HG03460 (cell line): ENCODE data around the gene ZFR2.
"Not testable (repeated sequence)": the region's sequence is repeated elsewhere in the genome, so short reads cannot be mapped to it uniquely, and the experiment has no call there.

Source experiments
- ATAC-seq: cut with Tn5 transposase; IDR thresholded peaks from one replicate; pipeline ENCODE4 v1.9.1; 2021; ENCODE audit not compliant: unreplicated experiment

The ZFR2 gene

GRCh38 chr19:3868770-3869456 is at the start of gene ZFR2:
TSS of gene ZFR2 (minus strand) at chr19:3869038. CDS start at chr19:3869017, 21 bp downstream.
- no peak for ATAC-seq

GRCh38 chr19:3916033-3916432 is 47.2 kb upstream of the ZFR2 start:
- no peak for ATAC-seq

- ATAC-seq, result no peak
These were observed 45.4 kb upstream of the ZFR2 start for GRCh38 chr19:3914199-3914598.

GRCh38 chr19:3910105-3910504 is 41.3 kb upstream of the ZFR2 start:
- ATAC-seq, result no peak

GRCh38 chr19:3908266-3909054 is 39.6 kb upstream of the ZFR2 start:
- ATAC-seq, result no peak

GRCh38 chr19:3907626-3908265 is 38.9 kb upstream of the ZFR2 start:
- ATAC-seq, result no peak

- no peak for ATAC-seq
These were observed 35.4 kb upstream of the ZFR2 start for GRCh38 chr19:3904233-3904632.

- no peak for ATAC-seq
These were observed 33.6 kb upstream of the ZFR2 start for GRCh38 chr19:3902317-3902973.

- no peak for ATAC-seq
These were observed 30.9 kb upstream of the ZFR2 start for GRCh38 chr19:3899531-3900294.

GRCh38 chr19:3898426-3898825 is 29.6 kb upstream of the ZFR2 start:
- no peak for ATAC-seq

- no peak for ATAC-seq
These were observed 29.1 kb upstream of the ZFR2 start for GRCh38 chr19:3897936-3898335.

GRCh38 chr19:3895788-3896187 is 26.9 kb upstream of the ZFR2 start:
- no peak for ATAC-seq

- not testable (repeated sequence) for ATAC-seq
These were observed 26.1 kb upstream of the ZFR2 start for GRCh38 chr19:3894959-3895358.

- no peak for ATAC-seq
These were observed 24.8 kb upstream of the ZFR2 start for GRCh38 chr19:3893509-3894179.

GRCh38 chr19:3890591-3890990 is 21.8 kb upstream of the ZFR2 start:
- ATAC-seq, result no peak

- ATAC-seq, result no peak
These were observed 13.2 kb upstream of the ZFR2 start for GRCh38 chr19:3882041-3882384.

GRCh38 chr19:3881272-3882040 is 12.6 kb upstream of the ZFR2 start:
- ATAC-seq, result no peak

GRCh38 chr19:3880471-3881271 is 11.8 kb upstream of the ZFR2 start, which contains the start of gene ATCAY:
TSS of gene ATCAY (plus strand) at chr19:3880685. CDS start at chr19:3885768, 5,083 bp downstream.
- no peak for ATAC-seq

GRCh38 chr19:3879656-3880055 is 10.8 kb upstream of the ZFR2 start:
- ATAC-seq, result no peak
